ENCODE results near the gene PLAU. TPM values are rescaled to one million over a fixed set of nuclear protein-coding genes. Genes with fewer than 3 reads are reported as not detected.

Gene PLAU
- total and polyA plus RNA-seq, 2 experiments from 2014 or later: 5.2 to 11.1 TPM

DNA sequence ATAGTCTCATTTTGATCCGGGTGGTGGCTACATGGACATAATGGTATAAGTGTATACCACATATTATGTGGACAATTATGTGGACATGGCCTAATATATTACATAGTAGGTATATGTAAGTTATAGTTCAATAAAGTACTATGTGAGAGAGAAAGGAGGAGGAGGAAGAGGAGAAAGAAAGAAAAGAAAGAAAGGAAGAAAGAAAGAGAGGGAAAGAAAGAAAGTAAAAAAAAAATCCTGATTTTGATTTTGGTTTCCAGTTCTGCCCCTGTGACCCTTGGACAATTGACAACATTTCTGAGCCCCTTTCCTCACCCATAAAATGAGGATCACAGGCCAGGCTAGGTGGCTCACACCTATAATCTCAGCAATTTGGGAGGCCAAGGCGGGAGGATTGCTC lies 44.8 kb downstream of the PLAU start:
- TF ChIP-seq CTCF (IDR thresholded peaks at IDR 0.05; ENCODE audit: poor library complexity): no peak
- no peak for TF ChIP-seq EZH2phosphoT487 (IDR thresholded peaks at IDR 0.05; ENCODE audit: low read depth, severe bottlenecking, unreplicated experiment)
- TF ChIP-seq EZH2 (IDR thresholded peaks at IDR 0.05; ENCODE audit: borderline replicate concordance): no peak

GRCh38 chr10:73956476-73957359 lies 45.8 kb downstream of the PLAU start:
- Histone ChIP-seq H3K27ac (peak overlapping the region; percentile 65), H3K9me2 (replicated peaks; ENCODE audit: insufficient read depth) (no peaks in the 10 kb centered on the region), H3K4me1 (ENCODE audit: insufficient read depth) (peaks cover 11% of the 10 kb centered on the region), H3K36me3 (replicated peaks; ENCODE audit: insufficient read depth, low read depth) (no peaks in the 10 kb centered on the region), H3K9me3 (ENCODE audit: low read depth) (no peaks in the 10 kb centered on the region), H4K20me1 (ENCODE audit: insufficient read depth, poor library complexity, severe bottlenecking) (no peaks in the 10 kb centered on the region), H3K79me2 (no peaks in the 10 kb centered on the region), H3K4me2 (peak overlapping the region; percentile 47), H3K4me3 (no peak overlapping the region), H3K27me3 (no peaks in the 10 kb centered on the region), H2AFZ (peak overlapping the region; percentile 46)
- no peak for DNase-seq (ENCODE audit: low spot score)
- WGBS (ENCODE audit: low lambda C conversion rate, missing lambda C conversion rate): 50% methylated on average over 9 of the region's 9 CpGs
- no peak for TF ChIP-seq EZH2 (IDR thresholded peaks at IDR 0.05; ENCODE audit: borderline replicate concordance)
- no peak for TF ChIP-seq EZH2phosphoT487 (IDR thresholded peaks at IDR 0.05; ENCODE audit: low read depth, severe bottlenecking, unreplicated experiment)
- TF ChIP-seq CTCF (IDR thresholded peaks at IDR 0.05; ENCODE audit: poor library complexity): no peak

More for the DNA sequence above, 44.8 kb downstream of the PLAU start:
- H3K4me2 ChIP-seq: no peak overlapping the region
- H3K27ac ChIP-seq: no peak overlapping the region
- H3K36me3 ChIP-seq (replicated peaks; ENCODE audit: insufficient read depth, low read depth): no peaks in the 10 kb centered on the region
- no peaks in the 10 kb centered on the region for H4K20me1 ChIP-seq (ENCODE audit: insufficient read depth, poor library complexity, severe bottlenecking)
- no peaks in the 10 kb centered on the region for H3K9me3 ChIP-seq (ENCODE audit: low read depth)
- WGBS (ENCODE audit: low lambda C conversion rate, missing lambda C conversion rate): 92% methylated on average over 2 of the region's 2 CpGs
- no peaks in the 10 kb centered on the region for H3K9me2 ChIP-seq (replicated peaks; ENCODE audit: insufficient read depth)
- no peaks in the 10 kb centered on the region for H3K79me2 ChIP-seq
- no peaks in the 10 kb centered on the region for H3K27me3 ChIP-seq
- no peak overlapping the region for H3K4me3 ChIP-seq
- no peak for DNase-seq (ENCODE audit: low spot score)
- peaks cover 11% of the 10 kb centered on the region for H3K4me1 ChIP-seq (ENCODE audit: insufficient read depth)
- H2AFZ ChIP-seq: no peak overlapping the region

DNA sequence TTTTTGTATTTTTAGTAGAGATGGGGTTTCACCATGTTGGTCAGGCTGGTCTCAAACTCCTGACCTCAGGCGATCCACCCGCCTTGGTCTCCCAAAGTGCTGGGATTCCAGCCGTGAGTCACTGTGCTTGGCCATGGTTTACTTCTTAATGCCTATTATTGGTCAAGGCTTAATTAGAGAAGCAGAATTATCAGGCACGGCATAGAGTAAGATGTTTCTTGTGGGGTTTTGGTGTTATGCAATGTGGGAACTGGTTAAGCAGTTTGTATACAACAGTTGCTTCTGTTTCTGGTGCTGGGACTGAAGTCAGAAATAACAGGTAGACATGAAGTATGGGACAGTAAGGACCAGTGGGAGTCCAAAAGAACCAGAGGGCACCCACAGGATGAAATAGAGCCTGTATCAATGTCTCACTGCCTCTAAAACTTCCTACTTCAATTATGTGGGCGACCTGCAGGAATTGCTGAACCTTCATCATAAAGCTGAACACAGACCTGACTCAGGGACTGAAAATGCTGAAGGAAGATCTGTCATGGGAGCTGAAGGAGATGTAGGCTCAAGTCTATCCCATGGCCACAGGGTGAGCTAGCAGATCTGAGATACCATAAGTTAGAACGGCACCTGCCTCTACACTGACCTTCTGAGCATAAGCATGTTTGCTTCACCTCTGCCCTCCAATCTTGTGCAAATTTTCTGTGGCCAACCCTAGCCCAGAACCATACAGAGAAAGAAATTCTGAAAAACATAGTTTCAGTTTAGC lies 48.7 kb downstream of the PLAU start:
- H3K79me2 ChIP-seq: no peaks in the 10 kb centered on the region
- H2AFZ ChIP-seq: no peak overlapping the region
- H3K4me3 ChIP-seq: no peak overlapping the region
- H3K9me2 ChIP-seq (replicated peaks; ENCODE audit: insufficient read depth): no peaks in the 10 kb centered on the region
- no peaks in the 10 kb centered on the region for H4K20me1 ChIP-seq (ENCODE audit: insufficient read depth, poor library complexity, severe bottlenecking)
- H3K4me1 ChIP-seq (ENCODE audit: insufficient read depth): peaks cover 11% of the 10 kb centered on the region
- 84% methylated on average over 6 of the region's 6 CpGs for WGBS (ENCODE audit: low lambda C conversion rate, missing lambda C conversion rate)
- no peak overlapping the region for H3K27ac ChIP-seq
- H3K36me3 ChIP-seq (replicated peaks; ENCODE audit: insufficient read depth, low read depth): no peaks in the 10 kb centered on the region
- no peak for TF ChIP-seq EZH2 (IDR thresholded peaks at IDR 0.05; ENCODE audit: borderline replicate concordance)
- TF ChIP-seq CTCF (IDR thresholded peaks at IDR 0.05; ENCODE audit: poor library complexity): no peak
- no peak for TF ChIP-seq EZH2phosphoT487 (IDR thresholded peaks at IDR 0.05; ENCODE audit: low read depth, severe bottlenecking, unreplicated experiment)
- no peak for DNase-seq (ENCODE audit: low spot score)
- no peaks in the 10 kb centered on the region for H3K9me3 ChIP-seq (ENCODE audit: low read depth)
- no peaks in the 10 kb centered on the region for H3K27me3 ChIP-seq
- no peak overlapping the region for H3K4me2 ChIP-seq

Measured in hepatocyte (in vitro differentiated cells).